Spleen (tissue), 7 donors: ENCODE measurements around the gene CRTC3.

Source experiments
- POLR2AphosphoS5 ChIP-seq, 3 donors: sonication (generic); formaldehyde crosslinking; IDR thresholded peaks; one replicate each; pipeline ENCODE4 v1.5.1; 2017; ENCODE audit warnings: antibody characterized with exemption in 3 of 3
- TF ChIP-seq, protein P1 (sequence below), 11 experiments: fragments of 200-600 bp in 7 of 11; fragments of 450-650 bp in 4 of 11; sonication (generic) in 4 of 11; IDR thresholded peaks in 8 of 11; conservative IDR thresholded peaks in 3 of 11; 1 replicate in 7 of 11; 2 replicates in 4 of 11; pipeline versions ENCODE4 v1.4.0 to v1.8.0; 2016 to 2021; ENCODE audit warnings: antibody characterized with exemption in 11 of 11, inconsistent platforms in 4 of 11, mild to moderate bottlenecking in 1 of 11
- donor health status: DM: no; HTN: no; CAD: no; lungs with moderate emphysema.
- donor health status: DM: no; HTN: no; CAD: no.
- donor health status: DM: no; HTN: no; CAD: no.

- TF ChIP-seq, protein P1, sequence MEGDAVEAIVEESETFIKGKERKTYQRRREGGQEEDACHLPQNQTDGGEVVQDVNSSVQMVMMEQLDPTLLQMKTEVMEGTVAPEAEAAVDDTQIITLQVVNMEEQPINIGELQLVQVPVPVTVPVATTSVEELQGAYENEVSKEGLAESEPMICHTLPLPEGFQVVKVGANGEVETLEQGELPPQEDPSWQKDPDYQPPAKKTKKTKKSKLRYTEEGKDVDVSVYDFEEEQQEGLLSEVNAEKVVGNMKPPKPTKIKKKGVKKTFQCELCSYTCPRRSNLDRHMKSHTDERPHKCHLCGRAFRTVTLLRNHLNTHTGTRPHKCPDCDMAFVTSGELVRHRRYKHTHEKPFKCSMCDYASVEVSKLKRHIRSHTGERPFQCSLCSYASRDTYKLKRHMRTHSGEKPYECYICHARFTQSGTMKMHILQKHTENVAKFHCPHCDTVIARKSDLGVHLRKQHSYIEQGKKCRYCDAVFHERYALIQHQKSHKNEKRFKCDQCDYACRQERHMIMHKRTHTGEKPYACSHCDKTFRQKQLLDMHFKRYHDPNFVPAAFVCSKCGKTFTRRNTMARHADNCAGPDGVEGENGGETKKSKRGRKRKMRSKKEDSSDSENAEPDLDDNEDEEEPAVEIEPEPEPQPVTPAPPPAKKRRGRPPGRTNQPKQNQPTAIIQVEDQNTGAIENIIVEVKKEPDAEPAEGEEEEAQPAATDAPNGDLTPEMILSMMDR (IDR thresholded peaks at IDR 0.05 in 8 of 11, conservative IDR thresholded peaks at IDR 0.05 in 3 of 11) = no peak
- no peak for TF ChIP-seq POLR2AphosphoS5 (IDR thresholded peaks at IDR 0.05)
These were observed 57.2 kb downstream of the CRTC3 start for GRCh38 chr15:90586948-90587347.
